HCT116 (cell line): Measurements from ENCODE around the gene SLC7A8.

ENCODE experiments used
- ATF3 ChIP-seq: IDR thresholded peaks from 2 replicates; pipeline ENCODE4 v1.6.1; 2012
- POLR2AphosphoS5 ChIP-seq: IDR thresholded peaks from 2 replicates; pipeline ENCODE4 v1.6.1; 2011; ENCODE audit warnings: mild to moderate bottlenecking, low read depth, low read length, moderate library complexity
- RAD21 ChIP-seq: IDR thresholded peaks from 2 replicates; pipeline ENCODE4 v1.6.1; 2012; ENCODE audit warnings: low read depth, mild to moderate bottlenecking
- TCF7L2 ChIP-seq: IDR thresholded peaks from 2 replicates; pipeline ENCODE4 v1.7.0; 2011; ENCODE audit warnings: borderline replicate concordance, inconsistent platforms; ENCODE audit not compliant: insufficient read depth, insufficient read length; ENCODE audit errors: extremely low read depth
- TF ChIP-seq, protein P1 (sequence below), 3 experiments: fragments of 200-600 bp in 1 of 3; sonication (generic) in 1 of 3; IDR thresholded peaks in 2 of 3; conservative IDR thresholded peaks in 1 of 3; 2 replicates each; pipeline ENCODE4 v1.5.1; 2012 to 2017; ENCODE audit warnings: low read depth in 2 of 3, low read length in 2 of 3, antibody characterized with exemption in 1 of 3, borderline replicate concordance in 1 of 3, control low read depth in 1 of 3, mild to moderate bottlenecking in 1 of 3, mixed read lengths in 1 of 3, mixed run types in 1 of 3, moderate library complexity in 1 of 3; ENCODE audit not compliant: insufficient read depth in 1 of 3

GRCh38 chr14:23185063-23185462, 1.6 kb upstream of the SLC7A8 start:
- TF ChIP-seq, protein P1, sequence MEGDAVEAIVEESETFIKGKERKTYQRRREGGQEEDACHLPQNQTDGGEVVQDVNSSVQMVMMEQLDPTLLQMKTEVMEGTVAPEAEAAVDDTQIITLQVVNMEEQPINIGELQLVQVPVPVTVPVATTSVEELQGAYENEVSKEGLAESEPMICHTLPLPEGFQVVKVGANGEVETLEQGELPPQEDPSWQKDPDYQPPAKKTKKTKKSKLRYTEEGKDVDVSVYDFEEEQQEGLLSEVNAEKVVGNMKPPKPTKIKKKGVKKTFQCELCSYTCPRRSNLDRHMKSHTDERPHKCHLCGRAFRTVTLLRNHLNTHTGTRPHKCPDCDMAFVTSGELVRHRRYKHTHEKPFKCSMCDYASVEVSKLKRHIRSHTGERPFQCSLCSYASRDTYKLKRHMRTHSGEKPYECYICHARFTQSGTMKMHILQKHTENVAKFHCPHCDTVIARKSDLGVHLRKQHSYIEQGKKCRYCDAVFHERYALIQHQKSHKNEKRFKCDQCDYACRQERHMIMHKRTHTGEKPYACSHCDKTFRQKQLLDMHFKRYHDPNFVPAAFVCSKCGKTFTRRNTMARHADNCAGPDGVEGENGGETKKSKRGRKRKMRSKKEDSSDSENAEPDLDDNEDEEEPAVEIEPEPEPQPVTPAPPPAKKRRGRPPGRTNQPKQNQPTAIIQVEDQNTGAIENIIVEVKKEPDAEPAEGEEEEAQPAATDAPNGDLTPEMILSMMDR (IDR thresholded peaks at IDR 0.05 in 2 of 3, conservative IDR thresholded peaks at IDR 0.05 in 1 of 3; ENCODE audit: borderline replicate concordance in 1 of 3, insufficient read depth in 1 of 3, low read depth in 2 of 3, low read length in 2 of 3) = no peak
- TF ChIP-seq POLR2AphosphoS5 (no peak), ATF3 (no peak), RAD21 (no peak), TCF7L2 (no peak)
